GM19023 (cell line): ENCODE data around the gene KCNS3.

Experiments
- ATAC-seq: cut with Tn5 transposase; IDR thresholded peaks from one replicate; pipeline ENCODE4 v1.9.1; 2021; ENCODE audit warnings: mild to moderate bottlenecking, moderate library complexity; ENCODE audit not compliant: unreplicated experiment

KCNS3 gene

GRCh38 chr2:17877811-17878280 lies 621 bp upstream of the KCNS3 start:
- ATAC-seq, result peak; percentile 24

- ATAC-seq, result peak; percentile 10
These were observed 858 bp downstream of the KCNS3 start for GRCh38 chr2:17879137-17879912.

- ATAC-seq, result no peak
These were observed 1.4 kb downstream of the KCNS3 start for GRCh38 chr2:17879913-17880274.

- ATAC-seq, result no peak
These were observed 14.5 kb downstream of the KCNS3 start for GRCh38 chr2:17892770-17893534.

GRCh38 chr2:17894005-17894404 lies 15.5 kb downstream of the KCNS3 start:
- no peak for ATAC-seq

GRCh38 chr2:17894556-17894955 lies 16.1 kb downstream of the KCNS3 start:
- ATAC-seq, result no peak

GRCh38 chr2:17899871-17900270 lies 21.4 kb downstream of the KCNS3 start:
- no peak for ATAC-seq

GRCh38 chr2:17901246-17901645 lies 22.8 kb downstream of the KCNS3 start:
- ATAC-seq, result no peak

GRCh38 chr2:17910980-17911379 lies 32.5 kb downstream of the KCNS3 start:
- ATAC-seq, result no peak

GRCh38 chr2:17911491-17912260 lies 33.2 kb downstream of the KCNS3 start:
- ATAC-seq, result peak; percentile 25

GRCh38 chr2:17912266-17912691 lies 33.8 kb downstream of the KCNS3 start:
- peak; percentile 97 for ATAC-seq

- no peak for ATAC-seq
These were observed 36.6 kb downstream of the KCNS3 start for GRCh38 chr2:17915099-17915498.

GRCh38 chr2:17915811-17916518 lies 37.5 kb downstream of the KCNS3 start:
- no peak for ATAC-seq

- no peak for ATAC-seq
These were observed 38.1 kb downstream of the KCNS3 start for GRCh38 chr2:17916584-17916983.

GRCh38 chr2:17918789-17919188 lies 40.3 kb downstream of the KCNS3 start:
- no peak for ATAC-seq

GRCh38 chr2:17930773-17931172 lies 52.3 kb downstream of the KCNS3 start:
- ATAC-seq, result no peak

GRCh38 chr2:17933256-17933655 lies 54.8 kb downstream of the KCNS3 start:
- no peak for ATAC-seq

GRCh38 chr2:17934721-17935120 lies 56.3 kb downstream of the KCNS3 start:
- no peak for ATAC-seq

GRCh38 chr2:17935242-17935885 lies 56.9 kb downstream of the KCNS3 start:
- ATAC-seq, result no peak

GRCh38 chr2:17936599-17936998 lies 58.1 kb downstream of the KCNS3 start:
- ATAC-seq, result no peak
